Activated naive CD8-positive, alpha-beta T cell treated with anti-CD3 and anti-CD28 coated beads for 36 hours (primary cell): ENCODE results near the gene PANX1. TPM values are rescaled to one million over a fixed set of nuclear protein-coding genes. Genes with fewer than 3 reads are reported as not detected.

Source experiments
- DNase-seq: peaks from one replicate; pipeline ENCODE4 v3.0.0; 2021
- H3K27ac Mint-ChIP-seq: one replicate; pipeline ENCODE4 v1.8.0; 2022; ENCODE audit warnings: mild to moderate bottlenecking, moderate library complexity, mixed read lengths
- H3K27me3 Mint-ChIP-seq: one replicate; pipeline ENCODE4 v1.8.0; 2022; ENCODE audit warnings: mild to moderate bottlenecking, mixed read lengths
- H3K36me3 Mint-ChIP-seq: one replicate; pipeline ENCODE4 v1.8.0; 2021; ENCODE audit warnings: mild to moderate bottlenecking, mixed read lengths
- H3K4me1 Mint-ChIP-seq: one replicate; pipeline ENCODE4 v1.8.0; 2021; ENCODE audit warnings: mixed read lengths
- H3K4me3 Mint-ChIP-seq: one replicate; pipeline ENCODE4 v1.8.0; 2022; ENCODE audit warnings: mild to moderate bottlenecking, moderate library complexity, mixed read lengths
- H3K9me3 Mint-ChIP-seq: one replicate; pipeline ENCODE4 v1.8.0; 2022; ENCODE audit warnings: mixed read lengths
- total RNA-seq, 2 experiments: library from RNA; stranded (reverse); gene quantifications; one replicate each; pipeline ENCODE4 v1.2.3, GENCODE V29; 2021

Gene PANX1, protein sequence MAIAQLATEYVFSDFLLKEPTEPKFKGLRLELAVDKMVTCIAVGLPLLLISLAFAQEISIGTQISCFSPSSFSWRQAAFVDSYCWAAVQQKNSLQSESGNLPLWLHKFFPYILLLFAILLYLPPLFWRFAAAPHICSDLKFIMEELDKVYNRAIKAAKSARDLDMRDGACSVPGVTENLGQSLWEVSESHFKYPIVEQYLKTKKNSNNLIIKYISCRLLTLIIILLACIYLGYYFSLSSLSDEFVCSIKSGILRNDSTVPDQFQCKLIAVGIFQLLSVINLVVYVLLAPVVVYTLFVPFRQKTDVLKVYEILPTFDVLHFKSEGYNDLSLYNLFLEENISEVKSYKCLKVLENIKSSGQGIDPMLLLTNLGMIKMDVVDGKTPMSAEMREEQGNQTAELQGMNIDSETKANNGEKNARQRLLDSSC
- 10 to 100 TPM; 14.1 to 14.2 TPM for total RNA-seq

- no peaks in the 10 kb centered on the region for H3K36me3 Mint-ChIP-seq
These were observed at the start of gene PANX1 for GRCh38 chr11:94128746-94129511. TSS of gene PANX1 (plus strand) at chr11:94128841. CDS start at chr11:94129313, 472 bp downstream.

DNA sequence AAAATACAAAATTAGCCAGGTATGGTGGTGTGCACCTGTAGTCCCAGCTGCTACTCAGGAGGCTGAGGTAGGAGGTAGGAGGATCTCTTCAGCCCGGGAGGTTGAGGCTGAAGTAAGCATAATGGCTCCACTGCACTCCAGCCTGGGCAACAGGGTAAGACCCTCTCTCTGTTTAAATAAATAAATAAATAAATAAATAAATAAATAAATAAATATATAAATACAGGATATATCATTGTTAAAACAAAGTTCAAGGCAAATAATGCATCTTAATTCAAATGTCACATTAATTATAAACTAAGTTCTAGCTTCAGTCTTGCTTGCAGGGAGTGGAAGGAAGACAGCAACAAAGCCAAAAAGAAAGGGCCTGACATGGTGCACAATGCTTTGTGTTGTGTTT lies 44.5 kb upstream of the PANX1 start:
- Mint-ChIP-seq H3K36me3 (no peaks in the 10 kb centered on the region), H3K27me3 (peaks cover 11% of the 10 kb centered on the region), H3K9me3 (no peaks in the 10 kb centered on the region), H3K4me1 (no peaks in the 10 kb centered on the region), H3K4me3 (no peak overlapping the region), H3K27ac (no peak overlapping the region)
- no peak for DNase-seq

More at GRCh38 chr11:94128746-94129511, at the start of gene PANX1:
- H3K4me3 Mint-ChIP-seq = peak within 1 kb of the TSS; percentile 87
- H3K4me1 Mint-ChIP-seq = peaks cover 17% of the 10 kb centered on the region
- H3K27ac Mint-ChIP-seq = peak within 1 kb of the TSS; percentile 89
- H3K27me3 Mint-ChIP-seq = no peaks in the 10 kb centered on the region
- H3K9me3 Mint-ChIP-seq = no peaks in the 10 kb centered on the region
- DNase-seq = peak; percentile 80

- no peak overlapping the region for H3K4me3 Mint-ChIP-seq
- H3K27me3 Mint-ChIP-seq = peaks cover 7% of the 10 kb centered on the region
- DNase-seq = no peak
- H3K9me3 Mint-ChIP-seq = no peaks in the 10 kb centered on the region
- no peaks in the 10 kb centered on the region for H3K4me1 Mint-ChIP-seq
- H3K27ac Mint-ChIP-seq = no peak overlapping the region
- no peaks in the 10 kb centered on the region for H3K36me3 Mint-ChIP-seq
These were observed 39.7 kb upstream of the PANX1 start for GRCh38 chr11:94088906-94089305.

DNA sequence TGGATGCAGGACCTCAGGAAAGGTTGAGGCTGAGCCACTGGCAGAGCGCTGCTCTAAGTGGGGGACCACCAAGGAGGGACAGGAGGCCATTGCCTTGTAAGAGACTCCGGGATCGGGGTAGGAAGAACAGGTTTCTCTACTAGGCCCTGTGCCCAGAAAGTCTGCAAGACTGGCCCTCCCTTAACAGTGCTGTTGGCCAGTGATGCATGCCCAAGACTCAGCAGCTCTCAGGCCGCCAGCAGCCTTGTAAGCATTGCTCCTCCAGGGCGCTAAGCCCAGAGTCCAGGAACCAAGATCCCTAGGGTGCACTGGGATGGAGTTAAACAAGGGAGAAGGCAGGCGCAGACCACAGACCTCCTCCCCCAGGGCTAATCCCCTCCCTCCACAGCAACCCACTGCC lies 39.3 kb upstream of the PANX1 start:
- no peaks in the 10 kb centered on the region for H3K9me3 Mint-ChIP-seq
- no peak overlapping the region for H3K27ac Mint-ChIP-seq
- DNase-seq = no peak
- peaks cover 7% of the 10 kb centered on the region for H3K27me3 Mint-ChIP-seq
- H3K4me3 Mint-ChIP-seq = no peak overlapping the region
- no peaks in the 10 kb centered on the region for H3K4me1 Mint-ChIP-seq
- H3K36me3 Mint-ChIP-seq = no peaks in the 10 kb centered on the region

GRCh38 chr11:94090401-94090800 lies 38.2 kb upstream of the PANX1 start:
- Mint-ChIP-seq H3K4me3 (no peak overlapping the region), H3K9me3 (no peaks in the 10 kb centered on the region), H3K36me3 (no peaks in the 10 kb centered on the region), H3K4me1 (no peaks in the 10 kb centered on the region), H3K27ac (no peak overlapping the region), H3K27me3 (peaks cover 7% of the 10 kb centered on the region)
- DNase-seq = no peak

DNA sequence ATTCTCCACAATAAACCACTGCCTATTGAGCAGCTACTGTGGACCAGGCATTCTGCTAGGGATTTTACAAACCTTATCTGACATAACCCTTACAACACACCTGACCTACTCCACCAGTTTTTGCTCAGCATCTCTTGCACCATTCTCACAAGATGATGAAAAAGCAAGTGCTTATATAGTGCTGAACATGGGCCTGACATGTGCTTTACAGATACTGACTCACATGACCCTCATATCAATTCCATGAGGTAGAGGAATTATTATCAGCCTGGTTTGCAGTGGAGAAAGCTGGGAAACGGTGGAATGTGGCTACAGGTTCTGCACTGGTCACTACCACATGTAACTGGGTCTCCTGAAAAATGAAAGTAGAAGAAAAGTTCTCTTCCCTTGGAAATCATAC lies 37.5 kb upstream of the PANX1 start:
- Mint-ChIP-seq H3K4me3 (no peak overlapping the region), H3K27me3 (peaks cover 7% of the 10 kb centered on the region), H3K4me1 (no peaks in the 10 kb centered on the region), H3K36me3 (no peaks in the 10 kb centered on the region), H3K9me3 (no peaks in the 10 kb centered on the region), H3K27ac (no peak overlapping the region)
- no peak for DNase-seq

- no peaks in the 10 kb centered on the region for H3K36me3 Mint-ChIP-seq
- peaks cover 10% of the 10 kb centered on the region for H3K27me3 Mint-ChIP-seq
- DNase-seq = no peak
- H3K27ac Mint-ChIP-seq = no peak overlapping the region
- H3K9me3 Mint-ChIP-seq = peaks cover 1% of the 10 kb centered on the region
- no peaks in the 10 kb centered on the region for H3K4me1 Mint-ChIP-seq
- no peak overlapping the region for H3K4me3 Mint-ChIP-seq
These were observed 28.4 kb upstream of the PANX1 start for GRCh38 chr11:94100253-94100652.

DNA sequence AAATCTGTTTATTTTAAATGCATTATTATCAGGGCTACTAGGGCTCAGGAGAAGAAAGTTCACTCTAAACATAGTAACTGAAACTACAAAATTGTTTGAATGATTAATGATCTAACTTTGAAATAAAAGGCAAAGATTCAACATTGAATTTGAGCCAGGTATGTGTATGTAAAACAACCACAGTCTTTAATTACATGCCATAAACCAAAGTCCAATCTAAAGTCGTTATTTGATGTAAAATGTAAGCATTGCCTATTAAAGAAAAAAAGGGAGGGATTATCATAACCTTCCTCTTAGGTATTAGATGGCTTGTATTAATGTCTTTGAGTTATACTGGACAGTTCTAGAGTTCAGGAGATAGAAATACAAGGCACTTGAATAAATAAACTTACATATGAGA lies 25.2 kb upstream of the PANX1 start:
- H3K36me3 Mint-ChIP-seq = no peaks in the 10 kb centered on the region

GRCh38 chr11:94104734-94105133 lies 23.9 kb upstream of the PANX1 start:
- no peaks in the 10 kb centered on the region for H3K36me3 Mint-ChIP-seq
- H3K4me1 Mint-ChIP-seq = no peaks in the 10 kb centered on the region
- no peak overlapping the region for H3K27ac Mint-ChIP-seq
- H3K9me3 Mint-ChIP-seq = no peaks in the 10 kb centered on the region
- no peak overlapping the region for H3K4me3 Mint-ChIP-seq
- no peak for DNase-seq
- H3K27me3 Mint-ChIP-seq = peaks cover 4% of the 10 kb centered on the region

More for the DNA sequence above, 25.2 kb upstream of the PANX1 start:
- H3K27me3 Mint-ChIP-seq = peaks cover 7% of the 10 kb centered on the region
- no peak overlapping the region for H3K4me3 Mint-ChIP-seq
- H3K4me1 Mint-ChIP-seq = no peaks in the 10 kb centered on the region
- no peak overlapping the region for H3K27ac Mint-ChIP-seq
- no peak for DNase-seq
- peaks cover 1% of the 10 kb centered on the region for H3K9me3 Mint-ChIP-seq

DNA sequence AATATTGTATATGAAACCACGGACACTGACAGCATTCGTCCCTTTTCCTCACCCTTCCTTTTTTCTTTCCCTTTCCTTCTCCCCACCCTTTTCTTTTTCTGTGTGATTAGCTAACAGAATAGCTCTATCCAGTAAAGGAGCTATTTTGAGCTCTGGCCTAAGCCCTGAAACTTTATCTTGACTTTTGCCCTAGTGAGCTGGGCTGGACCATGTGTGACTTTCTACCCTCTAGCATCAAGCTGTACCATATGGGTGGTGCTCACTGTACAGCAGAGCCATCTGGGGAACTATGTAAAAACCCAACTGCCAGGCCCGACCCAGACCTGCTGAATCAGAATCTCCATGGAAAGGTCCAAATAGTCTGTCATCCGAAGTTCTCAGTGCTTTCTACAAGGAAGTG lies 21.9 kb upstream of the PANX1 start:
- Mint-ChIP-seq H3K9me3 (no peaks in the 10 kb centered on the region), H3K36me3 (no peaks in the 10 kb centered on the region), H3K4me3 (no peak overlapping the region), H3K27me3 (peaks cover 20% of the 10 kb centered on the region), H3K27ac (no peak overlapping the region), H3K4me1 (no peaks in the 10 kb centered on the region)
- DNase-seq = no peak

DNA sequence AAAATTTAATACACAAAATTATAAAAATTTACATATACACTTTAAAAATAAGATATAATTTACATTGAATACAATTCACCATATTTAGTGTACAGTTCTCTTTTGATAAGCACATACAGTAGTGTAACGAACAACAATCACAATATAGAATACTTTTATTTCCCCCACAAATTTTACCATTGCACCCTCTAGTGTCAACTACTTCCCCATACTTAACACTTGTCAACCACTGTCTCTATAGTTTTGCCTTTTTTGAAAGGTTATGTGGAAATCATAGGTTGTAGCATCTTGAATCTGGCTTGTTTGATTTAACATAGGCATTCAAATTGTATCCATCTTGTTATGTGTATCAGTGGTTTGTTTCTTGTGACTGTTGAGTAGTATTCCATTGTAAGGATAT lies 21.3 kb upstream of the PANX1 start:
- H3K27me3 Mint-ChIP-seq = peaks cover 20% of the 10 kb centered on the region
- H3K4me3 Mint-ChIP-seq = no peak overlapping the region
- DNase-seq = no peak
- no peaks in the 10 kb centered on the region for H3K9me3 Mint-ChIP-seq
- H3K36me3 Mint-ChIP-seq = no peaks in the 10 kb centered on the region
- H3K27ac Mint-ChIP-seq = no peak overlapping the region
- H3K4me1 Mint-ChIP-seq = no peaks in the 10 kb centered on the region

GRCh38 chr11:94111241-94111640 lies 17.4 kb upstream of the PANX1 start:
- Mint-ChIP-seq H3K9me3 (no peaks in the 10 kb centered on the region), H3K36me3 (no peaks in the 10 kb centered on the region), H3K4me1 (no peaks in the 10 kb centered on the region), H3K27ac (no peak overlapping the region), H3K27me3 (peaks cover 29% of the 10 kb centered on the region), H3K4me3 (no peak overlapping the region)
- DNase-seq = no peak

GRCh38 chr11:94111660-94112059 lies 17.0 kb upstream of the PANX1 start:
- H3K36me3 Mint-ChIP-seq = no peaks in the 10 kb centered on the region
- H3K9me3 Mint-ChIP-seq = no peaks in the 10 kb centered on the region
- peaks cover 29% of the 10 kb centered on the region for H3K27me3 Mint-ChIP-seq
- no peak overlapping the region for H3K27ac Mint-ChIP-seq
- no peak overlapping the region for H3K4me3 Mint-ChIP-seq
- no peak for DNase-seq
- no peaks in the 10 kb centered on the region for H3K4me1 Mint-ChIP-seq

DNA sequence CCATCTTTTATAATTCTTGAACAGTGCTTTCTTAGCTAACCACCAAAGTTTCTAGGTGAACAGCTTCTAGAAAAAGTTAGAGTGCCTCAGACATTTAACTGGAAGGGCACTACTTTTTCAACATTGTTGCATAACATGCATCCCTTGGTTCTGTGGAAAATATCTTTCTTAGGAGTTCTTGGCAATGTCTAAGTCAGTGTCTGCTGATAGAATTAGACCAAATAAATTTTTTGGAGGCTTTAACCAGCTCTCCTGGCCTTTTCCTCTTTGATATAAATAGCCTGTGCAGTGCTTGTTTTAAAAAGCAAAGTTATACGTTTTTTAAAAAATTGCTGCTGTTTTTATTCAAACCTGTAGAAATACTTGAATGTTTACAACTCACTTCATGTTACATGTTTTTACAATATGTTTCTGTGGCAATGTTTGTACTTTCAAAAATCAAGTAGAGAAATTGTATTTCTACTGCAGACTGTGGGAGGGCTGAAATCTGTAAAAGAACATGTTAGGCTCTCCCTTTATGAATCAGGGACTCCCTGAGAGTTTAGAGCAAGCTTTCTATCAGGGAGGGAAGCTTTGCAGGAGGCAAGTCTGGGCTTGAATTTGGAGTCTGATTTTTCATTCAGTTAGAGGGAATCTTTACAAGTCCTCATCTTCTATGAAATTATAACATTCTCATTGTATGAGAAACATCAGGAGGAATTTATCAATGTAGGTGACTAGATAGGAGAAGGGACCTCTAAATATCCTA lies 16.3 kb upstream of the PANX1 start:
- Mint-ChIP-seq H3K27me3 (peaks cover 29% of the 10 kb centered on the region), H3K9me3 (no peaks in the 10 kb centered on the region), H3K4me3 (no peak overlapping the region), H3K4me1 (no peaks in the 10 kb centered on the region), H3K27ac (no peak overlapping the region), H3K36me3 (no peaks in the 10 kb centered on the region)
- no peak for DNase-seq

DNA sequence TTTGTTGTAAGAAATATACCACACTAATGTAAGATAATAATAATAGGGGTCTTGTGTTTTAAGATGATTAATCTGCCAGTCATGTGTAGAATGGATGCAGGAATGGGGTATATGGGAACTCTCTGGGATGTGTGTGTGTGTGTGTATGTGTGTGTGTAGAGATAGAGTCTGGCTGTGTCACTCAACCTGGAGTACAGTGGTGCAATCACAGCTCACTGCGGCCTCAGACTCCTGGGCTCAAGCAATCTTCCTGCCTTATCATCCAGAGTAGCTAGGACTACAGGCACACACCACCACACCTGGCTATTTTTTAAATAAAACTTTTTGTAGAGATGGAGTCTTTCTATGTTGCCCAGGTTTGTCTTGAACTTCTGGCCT lies 11.5 kb upstream of the PANX1 start:
- no peaks in the 10 kb centered on the region for H3K4me1 Mint-ChIP-seq
- peaks cover 15% of the 10 kb centered on the region for H3K27me3 Mint-ChIP-seq
- DNase-seq = no peak
- no peaks in the 10 kb centered on the region for H3K9me3 Mint-ChIP-seq
- no peaks in the 10 kb centered on the region for H3K36me3 Mint-ChIP-seq
- H3K4me3 Mint-ChIP-seq = no peak overlapping the region
- H3K27ac Mint-ChIP-seq = no peak overlapping the region
